Stimulated activated CD8-positive, alpha-beta memory T cell treated with anti-CD3 and anti-CD28 coated beads, Interleukin-15, amount 100 ng/mL, for 24 hours (primary cell): ENCODE measurements around the gene SKIDA1.

Source experiments
- DNase-seq: peaks from one replicate; pipeline ENCODE4 v3.0.0-alpha.2; 2020; ENCODE audit warnings: low read depth

Gene SKIDA1

DNA sequence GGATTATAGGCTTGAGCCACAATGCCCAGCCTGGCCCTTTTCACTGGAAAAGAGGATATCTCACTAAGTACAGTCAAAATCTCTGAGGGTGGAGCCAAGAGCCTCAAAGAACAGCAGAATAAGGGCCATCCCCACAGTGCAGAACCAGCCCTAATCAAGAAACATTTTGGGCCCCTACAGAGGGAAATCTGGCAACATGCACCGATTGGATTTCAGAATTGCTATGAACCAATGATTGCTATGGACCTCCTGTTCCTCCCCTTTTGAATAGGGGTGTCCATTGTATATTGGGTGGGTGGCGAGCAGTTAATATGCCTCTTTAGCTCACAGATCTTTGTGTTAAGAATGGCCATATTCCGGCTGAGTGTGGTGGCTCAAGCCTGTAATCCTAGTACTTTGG is 42.7 kb downstream of the SKIDA1 start:
- DNase-seq: no peak

DNA sequence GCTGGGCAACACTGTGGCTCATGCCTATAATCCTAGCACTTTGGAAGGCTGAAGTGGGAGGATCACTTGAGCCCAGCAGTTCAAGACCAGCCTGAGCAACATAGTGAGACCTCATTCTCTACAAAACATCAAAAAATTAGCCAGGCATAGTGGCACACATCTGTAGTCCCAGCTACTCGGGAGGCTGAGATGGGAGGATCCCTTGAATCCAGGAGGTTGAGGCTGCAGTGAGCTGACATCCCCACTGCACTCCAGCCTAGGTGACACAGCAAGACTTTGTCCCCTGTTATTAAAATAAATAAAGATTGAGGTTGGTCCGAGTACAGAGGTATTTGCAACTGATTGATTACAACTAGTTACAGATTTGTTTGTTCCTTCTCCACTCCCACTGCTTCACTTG is 44.1 kb downstream of the SKIDA1 start:
- DNase-seq: no peak

DNA sequence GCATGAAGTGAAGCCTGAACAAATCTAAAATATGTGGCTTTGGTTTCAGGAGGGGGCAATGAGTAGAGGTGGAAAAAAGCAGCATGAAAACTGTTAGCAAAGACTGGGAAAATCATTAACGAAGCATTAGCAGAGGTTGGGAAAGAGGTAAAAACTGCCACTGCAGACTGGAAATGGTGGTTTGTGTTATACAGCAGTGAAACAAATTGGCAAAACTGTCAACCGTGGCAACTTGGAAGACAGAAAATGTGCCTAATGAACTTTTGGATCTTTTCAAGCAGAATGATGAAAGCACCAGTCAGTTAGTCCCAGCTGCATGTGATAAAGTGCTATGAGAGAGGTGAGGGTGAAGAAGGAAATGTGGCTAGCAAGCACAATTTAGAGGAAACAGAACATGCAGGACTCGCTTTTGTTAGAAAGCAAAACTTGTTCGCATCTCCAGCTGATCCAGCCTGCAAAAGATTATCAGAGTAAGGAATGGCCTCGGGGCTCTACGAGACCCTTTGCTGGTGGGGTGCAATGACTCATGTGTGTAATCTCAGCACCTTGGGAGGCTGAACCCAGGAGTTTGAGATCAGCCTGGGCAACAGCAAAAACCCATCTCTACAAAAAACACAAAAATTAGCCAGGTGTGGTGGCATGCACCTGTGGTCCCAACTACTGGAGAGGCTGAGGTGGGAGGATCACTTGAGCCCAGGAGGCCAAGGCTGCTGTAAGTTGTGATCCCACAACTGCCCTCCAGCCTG is 45.7 kb downstream of the SKIDA1 start:
- DNase-seq: no peak

DNA sequence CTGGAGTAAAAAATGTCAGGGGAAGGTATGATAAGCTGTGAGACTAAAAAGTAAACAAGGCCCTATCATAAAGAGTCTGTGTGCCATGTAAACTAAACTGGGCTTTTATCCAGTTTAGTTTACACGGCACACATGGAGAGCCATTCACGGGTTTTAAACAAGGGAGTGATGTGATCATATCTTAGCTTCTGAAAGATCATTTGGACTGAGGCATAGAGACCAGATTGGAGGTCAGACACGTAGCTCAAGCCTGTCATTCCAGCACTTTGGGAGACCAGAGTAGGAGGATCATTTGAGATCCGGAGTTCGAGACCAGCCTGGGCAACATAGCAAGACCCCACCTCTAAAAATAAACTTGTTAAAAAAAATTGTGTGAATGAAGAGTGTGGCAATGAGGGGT is 50.1 kb downstream of the SKIDA1 start:
- no peak for DNase-seq

DNA sequence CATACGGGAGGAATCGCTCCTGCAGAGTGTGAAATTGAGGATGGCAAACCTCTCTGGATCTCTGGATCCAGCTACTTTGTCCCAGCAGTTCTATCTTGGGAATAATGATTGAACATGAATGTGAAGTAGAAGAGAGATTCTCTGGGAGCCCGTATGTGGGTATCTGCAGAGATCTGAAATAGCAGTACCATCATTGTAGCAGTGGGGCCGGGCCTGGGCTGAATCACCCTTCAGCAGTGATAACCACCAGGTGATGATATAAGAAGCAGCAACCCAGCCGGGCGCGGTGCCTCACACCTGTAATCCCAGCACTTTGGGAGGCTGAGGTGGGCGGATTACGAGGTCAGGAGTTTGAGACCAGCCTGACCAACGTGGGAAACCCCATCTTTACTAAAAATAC is 51.9 kb downstream of the SKIDA1 start:
- no peak for DNase-seq

DNA sequence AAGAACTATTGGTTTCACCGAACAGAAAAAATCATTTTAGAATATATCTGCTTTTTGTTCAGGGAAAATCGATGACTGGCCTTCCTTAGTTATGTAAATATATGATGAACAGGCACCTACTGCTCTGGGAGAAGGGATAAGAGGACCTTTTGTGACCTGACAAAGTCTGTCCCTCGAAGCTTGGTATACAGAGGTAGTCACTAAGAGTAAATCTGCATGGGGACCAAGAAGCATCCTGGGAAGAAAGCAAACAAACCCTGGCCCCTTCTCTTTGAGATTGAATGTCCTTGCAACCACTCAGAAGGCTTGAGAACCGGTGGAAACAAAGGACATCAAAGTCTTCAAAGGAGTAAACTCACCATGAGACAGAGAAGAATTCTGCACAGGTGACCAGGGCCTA is 52.3 kb downstream of the SKIDA1 start:
- no peak for DNase-seq

DNA sequence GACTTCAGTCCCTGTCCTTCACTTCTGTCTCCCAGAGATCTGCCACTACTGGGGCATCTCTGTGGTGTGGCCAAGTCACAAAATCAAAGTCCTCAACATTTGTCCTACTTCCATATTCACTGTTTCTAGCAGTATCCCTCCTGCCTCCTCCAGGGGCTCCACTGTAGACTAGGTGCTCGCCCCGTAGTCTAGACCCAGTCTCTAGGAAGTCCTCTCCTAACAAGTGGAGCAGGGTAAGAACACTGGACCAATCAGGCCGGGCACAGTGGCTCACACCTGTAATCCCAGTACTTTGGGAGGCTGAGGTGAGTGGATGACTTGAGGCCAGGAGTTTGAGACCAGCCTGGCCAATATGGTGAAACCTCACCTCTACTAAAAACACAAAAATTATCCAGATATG is 57.4 kb downstream of the SKIDA1 start:
- DNase-seq: no peak

DNA sequence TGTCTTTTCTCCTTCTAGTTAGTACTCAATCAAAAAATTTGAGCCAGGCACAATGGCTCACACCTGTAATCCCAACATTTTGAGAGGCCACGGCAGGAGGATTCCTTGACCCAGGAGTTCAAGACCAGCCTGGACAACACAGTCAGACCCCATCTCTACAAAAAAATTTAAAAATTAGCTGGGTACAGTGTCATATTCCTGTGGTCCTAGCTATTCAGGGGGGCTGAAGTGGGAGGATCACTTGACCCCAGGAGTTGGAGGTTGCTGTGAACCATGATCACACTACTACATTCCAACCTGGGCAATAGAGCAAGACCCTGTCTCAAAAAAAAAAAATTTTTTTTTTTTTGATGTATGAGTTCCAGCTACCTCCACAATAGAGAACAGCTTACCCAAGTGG is 57.8 kb downstream of the SKIDA1 start:
- DNase-seq: no peak

DNA sequence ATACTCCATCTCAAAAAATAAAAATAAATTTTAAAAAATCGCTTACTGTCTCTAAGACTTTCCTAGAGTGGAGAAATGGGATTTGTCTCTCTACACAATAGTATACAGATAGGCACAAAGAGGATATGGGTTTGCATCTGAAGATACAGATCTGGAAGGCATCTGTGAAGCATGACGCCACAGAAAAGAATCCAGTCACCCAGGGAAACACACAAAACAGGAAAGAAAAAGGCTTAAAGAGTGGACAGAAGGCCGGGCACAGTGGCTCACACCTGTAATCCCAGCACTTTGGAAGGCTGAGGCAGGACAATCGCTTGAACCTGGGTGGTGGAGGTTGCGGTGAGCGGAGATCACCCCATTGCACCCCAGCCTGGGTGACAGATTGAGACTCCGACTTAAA is 61.3 kb downstream of the SKIDA1 start:
- no peak for DNase-seq
